ENCODE results near the gene UBE2Q1. TPM values are rescaled to one million over a fixed set of nuclear protein-coding genes. Genes with fewer than 3 reads are reported as not detected.
A peak's percentile ranks its signal among the peaks of the same experiment; 100 is the strongest.

Gene UBE2Q1
- total RNA-seq, 1 experiment from 2014 or later: 62.7 TPM

DNA sequence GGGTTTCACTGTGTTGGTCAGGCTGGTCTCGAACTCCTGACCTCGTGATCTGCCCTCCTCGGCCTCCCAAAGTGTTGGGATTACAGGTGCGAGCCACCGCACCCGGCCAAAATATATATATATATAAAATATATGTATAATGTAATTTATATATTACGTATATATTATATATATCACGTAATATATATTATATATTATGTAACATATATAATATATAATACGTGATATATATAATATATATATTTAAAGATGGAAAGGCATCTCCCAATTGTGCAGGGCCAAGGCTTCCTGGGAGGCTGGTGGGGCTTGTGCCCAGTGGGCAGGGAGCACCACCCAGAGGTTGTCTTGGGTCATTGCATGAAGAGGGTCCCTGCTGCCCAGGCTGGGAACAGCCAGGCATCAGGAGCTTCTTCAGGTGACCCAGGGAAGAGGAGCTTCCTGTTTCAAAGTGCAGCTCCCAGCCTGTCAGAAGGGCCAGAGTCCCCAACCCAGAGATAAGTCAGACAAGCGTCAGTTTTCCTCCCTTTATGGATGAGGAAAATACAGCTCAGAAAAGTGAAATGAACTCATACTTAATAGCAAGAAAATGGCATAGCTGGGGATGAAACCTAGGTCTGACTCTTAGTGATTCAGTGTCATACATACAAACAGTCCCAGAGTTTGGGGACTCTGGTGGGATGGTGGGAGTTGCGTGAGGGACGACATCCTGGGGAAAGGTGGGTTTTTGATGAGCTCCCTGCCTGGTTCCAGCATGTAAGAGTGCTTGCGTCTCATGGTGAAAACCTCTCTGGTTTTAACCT is 12.0 kb downstream of the UBE2Q1 start:
- TF ChIP-seq ESRRA (CRISPR knock-in tag; IDR thresholded peaks at IDR 0.05; ENCODE audit: borderline replicate concordance) (no peak), FOXP1 (CRISPR knock-in tag; IDR thresholded peaks at IDR 0.05; ENCODE audit: borderline replicate concordance) (no peak), CTCF (IDR thresholded peaks at IDR 0.05) (peak; percentile 84), NFYB (CRISPR knock-in tag; conservative IDR thresholded peaks at IDR 0.05; ENCODE audit: low read depth) (no peak), HMGA2 (CRISPR knock-in tag; IDR thresholded peaks at IDR 0.05) (peak; percentile 99)
- TF ChIP-seq, protein P1, sequence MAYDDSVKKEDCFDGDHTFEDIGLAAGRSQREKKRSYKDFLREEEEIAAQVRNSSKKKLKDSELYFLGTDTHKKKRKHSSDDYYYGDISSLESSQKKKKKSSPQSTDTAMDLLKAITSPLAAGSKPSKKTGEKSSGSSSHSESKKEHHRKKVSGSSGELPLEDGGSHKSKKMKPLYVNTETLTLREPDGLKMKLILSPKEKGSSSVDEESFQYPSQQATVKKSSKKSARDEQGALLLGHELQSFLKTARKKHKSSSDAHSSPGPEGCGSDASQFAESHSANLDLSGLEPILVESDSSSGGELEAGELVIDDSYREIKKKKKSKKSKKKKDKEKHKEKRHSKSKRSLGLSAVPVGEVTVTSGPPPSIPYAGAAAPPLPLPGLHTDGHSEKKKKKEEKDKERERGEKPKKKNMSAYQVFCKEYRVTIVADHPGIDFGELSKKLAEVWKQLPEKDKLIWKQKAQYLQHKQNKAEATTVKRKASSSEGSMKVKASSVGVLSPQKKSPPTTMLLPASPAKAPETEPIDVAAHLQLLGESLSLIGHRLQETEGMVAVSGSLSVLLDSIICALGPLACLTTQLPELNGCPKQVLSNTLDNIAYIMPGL (CRISPR knock-in tag; IDR thresholded peaks at IDR 0.05): no peak
- H3K27ac Mint-ChIP-seq: 0 out of 2 replicates have a peak overlapping the region, but pooled peaks have one; percentile 36
- no peaks in the 10 kb centered on the region; the same call in 1 of the 2 replicates for H3K4me1 Mint-ChIP-seq
- ChIA-PET POLR2A (interaction anchor here (0.6 to 1.5 kb wide), 3 partner anchors 21 to 67 kb away, joined by 3 to 5 read pairs (median 3); partner anchors contain the start of gene CHRNB2), CTCF (interaction anchor here (0.6 to 3.0 kb wide), 103 partner anchors 9 to 684 kb away, joined by 3 to 189 read pairs (median 4); partner anchors contain the start of genes ADAM15, CHRNB2, IL6R and KCNN3)
- ATAC-seq: peak; percentile 97
- DNase-seq (ENCODE audit: low spot score): peak; percentile 82
- no peaks in the 10 kb centered on the region for H3K9me3 Mint-ChIP-seq
- H3K36me3 Mint-ChIP-seq: peaks cover 26% of the 10 kb centered on the region
- H3K27me3 Mint-ChIP-seq (ENCODE audit: low read depth): no peaks in the 10 kb centered on the region
- H3K4me3 Mint-ChIP-seq: no peak overlapping the region

DNA sequence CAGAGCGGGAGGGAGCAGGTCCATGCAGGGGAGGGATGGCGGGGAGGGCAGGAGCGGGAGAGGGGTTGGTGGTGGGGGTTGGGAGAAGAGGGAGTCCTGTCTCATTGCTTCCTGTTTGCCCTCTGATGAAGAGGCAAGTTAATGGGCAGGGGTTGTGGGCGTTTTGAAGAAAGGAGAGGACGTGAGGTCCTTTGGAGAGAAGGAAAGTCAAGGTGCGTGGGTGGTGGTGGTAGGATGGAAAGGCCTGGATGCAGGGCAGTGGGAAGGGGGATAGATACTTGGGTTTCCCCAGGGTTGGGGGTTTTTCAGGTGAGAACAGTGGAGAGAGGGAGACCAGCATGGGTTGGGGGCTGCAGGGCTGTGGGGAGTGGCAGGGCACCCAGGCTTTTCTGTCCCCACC is 17.2 kb downstream of the UBE2Q1 start:
- ATAC-seq (no peak; the same call in 1 of the 2 replicates), DNase-seq (ENCODE audit: low spot score) (no peak)
- H3K4me3 Mint-ChIP-seq: no peak overlapping the region
- H3K27me3 Mint-ChIP-seq (ENCODE audit: low read depth): no peaks in the 10 kb centered on the region; the same call in none of the 2 replicates
- no peaks in the 10 kb centered on the region for H3K9me3 Mint-ChIP-seq
- H3K4me1 Mint-ChIP-seq: peaks cover 4% of the 10 kb centered on the region
- H3K27ac Mint-ChIP-seq: no peak overlapping the region
- CTCF ChIA-PET: interaction anchor here (0.9 to 1.8 kb wide), 2 partner anchors 60 to 61 kb away, joined by 4 to 9 read pairs; no protein-coding TSS in a partner anchor
- no peaks in the 10 kb centered on the region for H3K36me3 Mint-ChIP-seq
- POLR2A ChIA-PET: no interaction called here
- no peak for TF ChIP-seq NFYB (CRISPR knock-in tag; conservative IDR thresholded peaks at IDR 0.05; ENCODE audit: low read depth)
- no peak for TF ChIP-seq ESRRA (CRISPR knock-in tag; IDR thresholded peaks at IDR 0.05; ENCODE audit: borderline replicate concordance)
- no peak for TF ChIP-seq ETV6 (CRISPR knock-in tag; IDR thresholded peaks at IDR 0.05)
- no peak for TF ChIP-seq IRF1 (CRISPR knock-in tag; IDR thresholded peaks at IDR 0.05)
- TF ChIP-seq NR2C2 (CRISPR knock-in tag; IDR thresholded peaks at IDR 0.05): no peak
- TF ChIP-seq NFE2L1 (CRISPR knock-in tag; IDR thresholded peaks at IDR 0.05): no peak
- TF ChIP-seq, protein P2, sequence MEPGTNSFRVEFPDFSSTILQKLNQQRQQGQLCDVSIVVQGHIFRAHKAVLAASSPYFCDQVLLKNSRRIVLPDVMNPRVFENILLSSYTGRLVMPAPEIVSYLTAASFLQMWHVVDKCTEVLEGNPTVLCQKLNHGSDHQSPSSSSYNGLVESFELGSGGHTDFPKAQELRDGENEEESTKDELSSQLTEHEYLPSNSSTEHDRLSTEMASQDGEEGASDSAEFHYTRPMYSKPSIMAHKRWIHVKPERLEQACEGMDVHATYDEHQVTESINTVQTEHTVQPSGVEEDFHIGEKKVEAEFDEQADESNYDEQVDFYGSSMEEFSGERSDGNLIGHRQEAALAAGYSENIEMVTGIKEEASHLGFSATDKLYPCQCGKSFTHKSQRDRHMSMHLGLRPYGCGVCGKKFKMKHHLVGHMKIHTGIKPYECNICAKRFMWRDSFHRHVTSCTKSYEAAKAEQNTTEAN (CRISPR knock-in tag; IDR thresholded peaks at IDR 0.05): no peak
- TF ChIP-seq NR3C1 (CRISPR knock-in tag; conservative IDR thresholded peaks at IDR 0.05; ENCODE audit: low read depth): no peak
- no peak for TF ChIP-seq ZNF281 (CRISPR knock-in tag; IDR thresholded peaks at IDR 0.05)
- TF ChIP-seq, protein P3, sequence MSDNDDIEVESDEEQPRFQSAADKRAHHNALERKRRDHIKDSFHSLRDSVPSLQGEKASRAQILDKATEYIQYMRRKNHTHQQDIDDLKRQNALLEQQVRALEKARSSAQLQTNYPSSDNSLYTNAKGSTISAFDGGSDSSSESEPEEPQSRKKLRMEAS (CRISPR knock-in tag; IDR thresholded peaks at IDR 0.05): no peak
- no peak for TF ChIP-seq NR1H2 (CRISPR knock-in tag; IDR thresholded peaks at IDR 0.05)
- no peak for TF ChIP-seq ARID4B (CRISPR knock-in tag; IDR thresholded peaks at IDR 0.05; ENCODE audit: borderline replicate concordance)
- TF ChIP-seq, protein P4, sequence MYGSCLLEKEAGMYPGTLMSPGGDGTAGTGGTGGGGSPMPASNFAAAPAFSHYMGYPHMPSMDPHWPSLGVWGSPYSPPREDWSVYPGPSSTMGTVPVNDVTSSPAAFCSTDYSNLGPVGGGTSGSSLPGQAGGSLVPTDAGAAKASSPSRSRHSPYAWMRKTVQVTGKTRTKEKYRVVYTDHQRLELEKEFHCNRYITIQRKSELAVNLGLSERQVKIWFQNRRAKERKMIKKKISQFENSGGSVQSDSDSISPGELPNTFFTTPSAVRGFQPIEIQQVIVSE (CRISPR knock-in tag; IDR thresholded peaks at IDR 0.05; ENCODE audit: borderline replicate concordance): no peak

Measured in WTC11 (cell line).